MCF 10A (cell line): ENCODE measurements around the gene TANC1. TPM values are rescaled to one million over a fixed set of nuclear protein-coding genes. Genes with fewer than 3 reads are reported as not detected.

ENCODE experiments used
- BruUV-seq: library from RNA; stranded (reverse); fragments of 400-500 nt; replicated peaks from 2 replicates; lab custom pipeline; 2021; lab: Mats Ljungman, UMichigan
- CTCF ChIA-PET: fragments of 300-600 bp; sonication (Branson Sonifier 250); formaldehyde crosslinking; extraction: SDS; loops from one replicate; lab custom pipeline; 2021; ENCODE audit warnings: antibody characterized with exemption, inconsistent platforms; lab: Yijun Ruan, JAX
- POLR2A ChIA-PET: fragments of 300-600, 350-650 bp; sonication (Branson Sonifier 250); formaldehyde crosslinking; extraction: SDS; loops from one replicate; lab custom pipeline; 2020; ENCODE audit warnings: antibody characterized with exemption, inconsistent platforms; lab: Yijun Ruan, JAX
- DNase-seq: peaks from one replicate; pipeline ENCODE4 v3.0.0-alpha.2; 2018; ENCODE audit not compliant: unreplicated experiment
- H3K27ac Mint-ChIP-seq: one replicate; pipeline ENCODE4 v1.8.0; 2022; ENCODE audit warnings: mild to moderate bottlenecking, low read depth, mixed read lengths; ENCODE audit not compliant: unreplicated experiment
- H3K27me3 Mint-ChIP-seq: one replicate; pipeline ENCODE4 v1.8.0; 2022; ENCODE audit warnings: mixed read lengths; ENCODE audit not compliant: insufficient read depth, unreplicated experiment
- H3K36me3 Mint-ChIP-seq: one replicate; pipeline ENCODE4 v1.8.0; 2022; ENCODE audit warnings: mild to moderate bottlenecking, moderate library complexity, mixed read lengths; ENCODE audit not compliant: insufficient read depth, unreplicated experiment
- H3K4me1 Mint-ChIP-seq: one replicate; pipeline ENCODE4 v1.8.0; 2022; ENCODE audit warnings: mixed read lengths; ENCODE audit not compliant: insufficient read depth, unreplicated experiment
- H3K4me3 Mint-ChIP-seq: one replicate; pipeline ENCODE4 v1.8.0; 2022; ENCODE audit warnings: mild to moderate bottlenecking, moderate library complexity, mixed read lengths; ENCODE audit not compliant: unreplicated experiment
- H3K9me3 Mint-ChIP-seq: one replicate; pipeline ENCODE4 v1.8.0; 2022; ENCODE audit warnings: mixed read lengths; ENCODE audit not compliant: unreplicated experiment
- CTCF ChIP-seq: fragments of 200-600 bp; IDR thresholded peaks from one replicate; pipeline ENCODE4 v1.8.0; 2022; ENCODE audit warnings: antibody characterized with exemption, mild to moderate bottlenecking; ENCODE audit not compliant: unreplicated experiment
- intact Hi-C: fragments of 100-400 bp; cut with micrococcal nuclease; formaldehyde crosslinking; loops from 2 replicates; pipeline ENCODE4 v1.14.1; 2022
- total RNA-seq: library from RNA; stranded (reverse); gene quantifications from 2 replicates; pipeline ENCODE4 v1.2.3, GENCODE V29; 2022

The TANC1 gene
- total RNA-seq, 1 experiment from 2014 or later = 35.3 TPM

GRCh38 chr2:159071190-159071915 lies 102.9 kb downstream of the TANC1 start:
- Mint-ChIP-seq H3K9me3 (no peaks in the 10 kb centered on the region), H3K27me3 (no peaks in the 10 kb centered on the region), H3K4me3 (no peak overlapping the region), H3K27ac (peak overlapping the region; percentile 47), H3K4me1 (peaks cover 26% of the 10 kb centered on the region), H3K36me3 (peaks cover 36% of the 10 kb centered on the region)
- no TSS peak for BruUV-seq
- ChIA-PET CTCF (interaction anchor here (0.6 to 1.7 kb wide), 8 partner anchors 8 to 86 kb away, joined by 3 to 8 read pairs (median 4); no protein-coding TSS in a partner anchor), POLR2A (interaction anchor here (1.0 to 2.2 kb wide), 2 partner anchors 26 to 102 kb away, joined by 3 to 7 read pairs; no protein-coding TSS in a partner anchor)
- intact Hi-C loops = no loop called here
- TF ChIP-seq CTCF = no peak
- DNase-seq = no peak

- H3K27me3 Mint-ChIP-seq = no peaks in the 10 kb centered on the region
- H3K4me1 Mint-ChIP-seq = peaks cover 30% of the 10 kb centered on the region
- no peak for TF ChIP-seq CTCF
- H3K36me3 Mint-ChIP-seq = peaks cover 33% of the 10 kb centered on the region
- no peaks in the 10 kb centered on the region for H3K9me3 Mint-ChIP-seq
- DNase-seq = no peak
- no peak overlapping the region for H3K4me3 Mint-ChIP-seq
- CTCF ChIA-PET = interaction anchor here (0.5 to 2.0 kb wide), 10 partner anchors 9 to 316 kb away, joined by 3 to 8 read pairs (median 4); no protein-coding TSS in a partner anchor
- intact Hi-C loops = no loop called here
- H3K27ac Mint-ChIP-seq = peak overlapping the region; percentile 39
- POLR2A ChIA-PET = interaction anchor here (0.6 to 2.2 kb wide), 10 partner anchors 12 to 179 kb away, joined by 3 to 7 read pairs (median 3); no protein-coding TSS in a partner anchor
- BruUV-seq = no TSS peak
Observed at GRCh38 chr2:159072795-159073194, 104.4 kb downstream of the TANC1 start.

GRCh38 chr2:159073256-159073655 lies 104.8 kb downstream of the TANC1 start:
- Mint-ChIP-seq H3K36me3 (peaks cover 29% of the 10 kb centered on the region), H3K4me3 (no peak overlapping the region), H3K4me1 (peaks cover 30% of the 10 kb centered on the region), H3K27me3 (no peaks in the 10 kb centered on the region), H3K27ac (peak overlapping the region; percentile 39), H3K9me3 (no peaks in the 10 kb centered on the region)
- no TSS peak for BruUV-seq
- no peak for TF ChIP-seq CTCF
- no peak for DNase-seq
- ChIA-PET POLR2A (interaction anchor here (0.6 to 5.5 kb wide), 9 partner anchors 12 to 179 kb away, joined by 3 to 35 read pairs (median 3); no protein-coding TSS in a partner anchor), CTCF (interaction anchor here (0.5 to 2.0 kb wide), 9 partner anchors 17 to 317 kb away, joined by 3 to 6 read pairs (median 3); no protein-coding TSS in a partner anchor)
- intact Hi-C loops = no loop called here

GRCh38 chr2:159074605-159075004 lies 106.2 kb downstream of the TANC1 start:
- TF ChIP-seq CTCF = no peak
- Mint-ChIP-seq H3K9me3 (no peaks in the 10 kb centered on the region), H3K36me3 (peaks cover 26% of the 10 kb centered on the region), H3K4me3 (no peak overlapping the region), H3K27ac (no peak overlapping the region), H3K27me3 (no peaks in the 10 kb centered on the region), H3K4me1 (peaks cover 30% of the 10 kb centered on the region)
- no TSS peak for BruUV-seq
- intact Hi-C loops = no loop called here
- POLR2A ChIA-PET = interaction anchor here (0.6 to 5.5 kb wide), 2 partner anchors 16 to 29 kb away, joined by 3 to 35 read pairs; no protein-coding TSS in a partner anchor
- CTCF ChIA-PET = interaction anchor here (0.5 to 1.3 kb wide), 4 partner anchors 18 to 1313 kb away, joined by 3 to 5 read pairs (median 4); no protein-coding TSS in a partner anchor
- no peak for DNase-seq
